SIG-M5 (cell line): ENCODE results near the gene RASL10A.
"Not testable (repeated sequence)": the region's sequence is repeated elsewhere in the genome, so short reads cannot be mapped to it uniquely, and the experiment has no call there.

Experiments
- DNase-seq: peaks from one replicate; lab custom pipeline; 2025; lab: John Stamatoyannopoulos, UW

The RASL10A gene

DNA sequence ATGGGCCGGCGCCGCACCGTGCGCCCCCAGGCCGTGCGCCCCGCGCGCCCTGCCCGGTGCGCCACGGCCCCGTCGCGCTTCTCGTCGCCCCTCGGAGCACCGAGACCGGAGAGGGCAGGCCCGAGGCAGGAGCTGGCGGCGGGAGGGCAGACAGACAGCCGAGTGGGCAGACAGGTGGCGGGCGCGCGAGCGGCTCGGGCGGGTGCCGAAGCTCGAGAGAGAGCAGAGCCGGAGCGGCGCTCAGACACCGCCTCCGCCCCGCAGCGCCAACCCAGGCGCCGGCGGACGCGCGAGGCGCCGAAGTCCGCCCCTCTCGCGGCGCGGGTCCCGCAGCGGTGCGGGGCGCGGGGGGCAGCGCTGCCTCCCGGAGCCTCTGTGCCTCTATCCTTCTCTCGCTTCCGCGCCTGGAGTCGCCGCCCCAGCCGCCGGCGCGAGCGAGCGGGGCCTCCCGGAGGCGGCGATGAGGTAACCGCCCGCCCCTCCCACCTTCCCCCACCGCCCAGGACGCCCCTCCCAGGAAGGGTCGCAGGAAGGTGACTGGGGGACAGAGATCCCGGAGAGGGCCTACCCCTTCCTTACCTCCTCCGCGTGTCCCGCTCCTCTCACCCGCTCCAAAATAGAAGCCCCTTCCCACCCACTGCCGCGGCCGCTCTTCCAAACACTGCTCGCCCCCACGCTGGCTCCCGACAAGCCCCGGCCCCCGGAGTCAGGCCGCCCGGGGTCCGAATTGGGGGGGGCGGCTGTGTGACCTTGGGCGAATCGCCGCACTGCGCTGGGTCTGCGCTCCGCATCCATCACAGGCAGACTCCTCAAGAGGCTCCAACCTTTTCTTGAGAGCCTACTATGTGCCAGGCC is at the start of gene RASL10A:
Gene RASL10A (minus strand): TSS at position 412 of the 855 bp plus-strand sequence. CDS start 451 bp downstream, outside the sequence.
- DNase-seq = no peak

GRCh38 chr22:29359469-29359868 is 44.0 kb upstream of the RASL10A start:
- DNase-seq = no peak

- DNase-seq = not testable (repeated sequence)
Measured at GRCh38 chr22:29357193-29357890, 41.8 kb upstream of the RASL10A start.

DNA sequence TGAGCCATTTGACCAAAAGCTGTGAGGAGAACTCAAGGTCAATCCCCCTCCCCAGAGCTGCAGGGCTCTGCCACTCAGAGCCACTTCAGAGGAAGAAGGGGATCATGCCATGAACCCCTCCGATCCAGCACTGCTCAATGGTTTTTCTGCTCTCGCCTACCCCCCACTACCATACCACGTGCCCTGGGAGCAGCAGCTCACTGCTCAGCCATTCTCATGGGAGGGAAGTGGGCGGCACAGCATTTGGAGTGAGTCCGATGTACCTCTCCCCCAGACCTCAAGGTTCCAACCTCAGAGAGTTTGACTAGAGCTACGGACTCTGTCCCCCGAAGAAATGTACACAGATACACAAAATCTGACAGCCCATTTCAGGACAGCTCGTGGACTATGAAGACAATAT is 38.4 kb upstream of the RASL10A start:
- DNase-seq = no peak

- DNase-seq = no peak
Measured at GRCh38 chr22:29353286-29353685, 37.8 kb upstream of the RASL10A start.

- no peak for DNase-seq
Measured at GRCh38 chr22:29352778-29353177, 37.3 kb upstream of the RASL10A start.

DNA sequence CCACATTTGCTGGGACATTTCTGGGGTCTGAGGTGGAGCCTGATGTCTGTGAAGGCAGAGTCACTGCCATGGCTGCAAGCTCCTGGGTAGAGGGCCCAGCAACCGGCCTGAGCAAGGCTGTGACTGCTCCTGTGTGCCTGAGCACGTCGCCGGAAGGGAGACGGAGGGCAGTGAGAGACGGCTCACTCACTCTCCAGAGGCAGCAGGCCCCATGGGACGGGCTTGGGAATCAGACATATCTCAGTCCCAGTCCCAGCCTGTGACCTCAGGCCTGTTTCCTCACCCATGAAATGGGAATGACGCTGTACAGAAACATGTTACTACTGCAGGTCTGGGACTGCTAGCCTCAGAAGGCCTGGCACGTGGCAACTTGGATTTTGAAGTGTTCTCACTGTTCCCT is 36.4 kb upstream of the RASL10A start:
- DNase-seq = no peak

DNA sequence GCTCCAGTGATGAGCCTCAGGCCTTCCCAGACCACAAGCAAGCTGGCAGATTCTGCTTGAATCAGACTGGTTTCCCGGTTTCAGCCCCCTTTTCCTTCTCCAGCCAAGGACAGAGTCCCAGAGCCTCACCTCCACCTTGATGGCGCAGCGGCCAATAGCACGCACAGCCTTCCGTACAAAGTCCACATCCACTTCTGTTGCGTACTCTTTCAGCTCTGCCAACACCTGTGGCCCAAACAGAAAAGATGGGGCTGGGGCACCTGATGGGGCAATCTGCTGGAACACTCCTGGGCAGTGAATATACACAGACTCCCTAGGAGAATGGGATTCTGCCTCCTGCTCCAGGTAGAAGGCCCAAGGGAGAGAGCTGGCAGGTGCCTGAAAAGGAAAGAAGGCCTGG is 35.5 kb upstream of the RASL10A start:
- no peak for DNase-seq

DNA sequence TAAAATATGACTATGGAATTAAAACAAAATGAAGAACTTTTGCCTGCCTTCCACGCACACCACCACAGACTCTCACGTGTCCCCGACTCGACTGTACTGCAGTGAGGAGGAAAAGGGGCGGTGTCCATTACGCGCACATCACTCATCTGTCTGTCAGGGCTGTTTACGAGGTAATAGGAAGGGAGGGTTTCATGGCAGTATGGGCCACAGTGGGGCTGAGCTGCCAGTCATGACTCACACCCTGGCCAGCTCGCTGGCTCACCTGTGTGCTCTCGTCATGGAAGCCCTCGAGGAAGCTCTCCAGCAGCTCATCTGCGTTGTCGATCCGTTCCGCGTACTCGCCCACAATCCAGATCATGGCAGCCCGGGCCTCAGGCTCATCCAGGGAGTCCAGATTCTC is 33.5 kb upstream of the RASL10A start:
- no peak for DNase-seq

GRCh38 chr22:29348041-29348440 is 32.5 kb upstream of the RASL10A start:
- DNase-seq = no peak

- no peak for DNase-seq
Measured at GRCh38 chr22:29346659-29347058, 31.2 kb upstream of the RASL10A start.

DNA sequence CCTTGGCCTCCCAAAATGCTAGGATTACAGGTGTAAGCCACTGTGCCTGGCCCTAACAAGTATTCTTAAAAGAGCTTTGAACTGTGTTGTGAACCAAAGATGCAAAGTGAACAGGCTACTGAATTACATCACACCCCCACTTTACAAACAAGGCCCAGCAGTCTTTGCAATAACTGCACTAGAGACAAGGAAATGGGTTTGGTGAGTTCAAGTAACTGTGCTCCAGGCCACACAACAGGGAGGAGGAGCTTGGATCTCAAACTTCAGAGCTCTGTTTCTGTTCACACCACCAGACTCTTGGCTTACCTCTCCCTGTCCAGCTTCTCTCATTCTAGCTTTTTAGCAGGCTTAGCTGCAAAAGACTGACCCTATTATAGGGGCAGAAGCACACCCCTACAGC is 30.4 kb upstream of the RASL10A start:
- DNase-seq = no peak

DNA sequence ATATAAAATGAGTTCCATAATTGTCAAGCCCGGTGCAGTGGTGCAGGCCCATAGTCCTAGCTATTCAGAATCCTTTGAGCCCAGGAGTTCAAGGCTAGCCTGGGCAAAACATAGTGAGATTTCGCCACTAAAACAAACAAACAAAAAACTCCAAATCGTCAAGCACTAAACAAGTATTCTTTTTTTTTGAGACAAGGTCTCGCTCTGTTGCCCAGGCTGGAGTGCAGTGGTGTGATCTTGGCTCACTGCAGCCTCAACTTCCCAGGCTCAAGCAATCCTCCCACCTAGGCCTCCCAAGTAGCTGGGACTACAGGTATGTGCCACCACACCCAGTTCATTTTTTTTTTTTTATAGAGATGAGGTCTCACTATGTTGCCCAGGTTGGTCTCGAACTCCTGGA is 29.4 kb upstream of the RASL10A start:
- DNase-seq = not testable (repeated sequence)

DNA sequence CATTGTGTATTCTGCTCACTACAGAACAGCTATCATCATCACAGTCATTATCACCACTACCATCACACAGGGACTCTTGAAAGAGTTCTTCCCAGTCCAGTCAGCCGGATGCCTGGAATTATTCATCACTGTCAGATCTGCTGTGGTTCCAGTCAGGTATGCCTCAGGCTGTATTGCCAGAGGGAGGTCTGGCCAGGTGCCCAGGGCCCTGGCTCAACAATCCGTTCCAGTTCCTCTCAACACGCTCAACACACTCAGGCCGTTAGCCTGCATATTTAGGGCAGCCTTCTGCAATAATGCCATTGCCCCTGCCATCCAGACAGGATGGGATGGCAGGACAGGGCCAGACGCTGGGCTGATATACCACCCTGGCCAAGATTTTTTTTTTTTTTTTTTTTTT is 28.6 kb upstream of the RASL10A start:
- DNase-seq = no peak

DNA sequence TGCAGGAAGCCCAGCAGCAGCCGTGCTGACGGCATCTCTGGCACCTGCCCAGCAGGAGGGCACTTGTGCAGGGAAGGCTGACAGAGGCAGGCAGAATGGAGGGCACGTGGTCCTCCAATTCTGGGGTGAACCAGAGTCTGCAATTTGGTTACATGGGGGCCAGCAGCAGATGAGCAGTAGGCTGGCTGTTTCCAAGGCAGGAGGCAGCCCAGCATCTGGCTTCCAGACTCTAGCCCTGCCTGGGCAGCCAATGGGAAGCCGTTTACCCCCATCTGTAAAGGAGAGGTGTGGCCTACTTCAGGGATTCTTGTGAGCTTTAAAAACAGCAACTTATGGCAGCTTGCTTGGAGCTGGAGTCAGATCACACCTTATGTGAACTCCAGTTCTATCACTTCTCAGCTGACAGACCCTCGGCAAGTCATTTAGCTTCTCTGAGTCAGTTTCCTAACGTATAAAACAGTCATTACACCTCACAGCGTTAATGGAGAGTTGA is 27.9 kb upstream of the RASL10A start:
- DNase-seq = no peak

DNA sequence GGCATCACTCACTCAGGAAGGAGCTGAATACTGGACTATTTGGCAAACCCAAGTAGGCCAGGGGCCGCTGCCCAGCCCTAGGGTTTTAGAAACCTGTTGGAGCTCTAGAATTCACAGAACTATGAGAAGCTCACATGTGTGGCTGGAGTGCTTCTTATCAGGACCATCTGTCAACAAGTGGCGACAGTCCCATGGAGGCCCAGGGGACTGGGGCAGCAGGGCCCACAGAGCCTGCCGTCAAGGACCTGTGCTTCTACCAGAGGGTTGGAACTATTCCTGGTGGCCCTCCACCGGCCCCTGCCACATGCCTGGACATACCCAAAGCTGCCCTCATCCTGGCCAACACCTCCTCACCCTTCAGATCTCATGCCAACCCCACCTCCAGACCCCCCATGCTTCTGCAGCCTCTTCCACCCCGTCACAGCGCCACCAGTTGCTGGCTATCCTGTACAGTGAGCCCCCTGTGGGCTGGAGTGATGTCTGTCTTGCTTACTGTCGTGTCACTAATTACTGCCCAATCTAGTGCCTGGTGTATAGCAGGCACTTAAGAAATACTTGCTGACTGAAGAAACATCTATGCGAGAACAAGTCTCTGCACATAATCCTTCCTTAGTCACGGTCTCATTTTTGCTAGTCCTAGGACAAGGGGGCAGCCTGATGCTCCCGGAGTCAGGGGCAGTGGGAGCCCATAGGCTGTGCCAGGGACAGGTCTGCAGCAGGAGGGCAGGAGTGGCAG is 27.2 kb upstream of the RASL10A start:
- DNase-seq = no peak

DNA sequence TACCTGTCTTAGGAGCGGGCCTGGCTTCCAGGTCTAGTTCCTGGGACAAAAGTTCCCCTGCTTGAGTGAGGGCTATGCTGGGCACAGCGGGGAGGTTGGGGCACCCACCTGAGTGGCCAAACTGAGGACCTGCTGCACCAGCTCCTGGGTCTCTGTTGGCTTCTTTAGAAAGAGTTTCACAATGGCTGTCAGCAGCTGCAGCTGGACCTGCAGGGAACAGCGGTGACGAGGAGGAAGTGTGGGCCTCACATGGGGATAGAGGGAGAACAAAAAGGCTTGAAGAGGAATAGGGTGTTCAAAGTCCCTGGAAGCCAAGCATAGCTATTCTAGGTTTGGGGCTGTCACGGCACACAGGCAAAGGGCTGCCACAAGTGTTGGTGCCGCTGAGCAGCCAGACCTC is 26.7 kb upstream of the RASL10A start:
- DNase-seq = no peak

- DNase-seq = no peak
Measured at GRCh38 chr22:29341849-29342127, 26.3 kb upstream of the RASL10A start.

DNA sequence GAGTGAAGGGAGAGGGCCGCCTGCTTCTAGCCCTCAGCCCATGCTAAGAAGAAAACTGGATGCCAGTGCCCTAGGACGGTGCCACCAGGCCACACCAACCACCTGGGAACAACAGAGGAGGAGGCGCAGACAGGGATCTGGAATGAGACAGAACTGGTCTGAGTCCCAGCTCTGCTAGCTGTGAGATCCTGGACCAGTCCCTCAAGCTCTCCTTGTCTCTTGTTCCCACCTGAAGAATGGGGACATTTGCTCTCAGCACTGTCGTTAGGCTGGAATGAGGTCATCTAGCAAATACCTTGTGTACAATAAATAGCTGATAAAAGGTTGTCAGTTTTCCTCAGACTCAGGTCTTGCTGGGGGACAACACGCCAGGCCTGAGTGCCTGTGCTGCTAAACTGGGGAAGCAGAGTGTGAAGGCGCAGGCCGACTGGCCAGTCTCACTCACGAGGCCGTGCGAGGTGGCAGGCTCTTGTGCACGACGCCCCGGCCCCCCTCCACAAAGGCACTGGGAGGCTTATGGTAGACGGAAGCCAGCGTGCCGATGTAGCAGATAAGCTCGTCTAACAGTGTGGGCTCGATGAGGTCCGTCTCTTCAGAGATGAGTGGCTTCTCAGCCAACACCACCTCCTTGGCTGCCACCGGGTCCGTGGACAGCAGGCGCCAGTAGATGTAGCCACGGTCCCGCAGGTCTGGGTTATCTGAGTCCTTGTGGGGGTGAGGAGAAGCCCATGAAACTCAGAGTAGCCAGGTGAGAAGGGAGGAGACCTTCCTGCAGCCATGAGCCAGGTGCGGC is 25.8 kb upstream of the RASL10A start:
- DNase-seq = no peak

DNA sequence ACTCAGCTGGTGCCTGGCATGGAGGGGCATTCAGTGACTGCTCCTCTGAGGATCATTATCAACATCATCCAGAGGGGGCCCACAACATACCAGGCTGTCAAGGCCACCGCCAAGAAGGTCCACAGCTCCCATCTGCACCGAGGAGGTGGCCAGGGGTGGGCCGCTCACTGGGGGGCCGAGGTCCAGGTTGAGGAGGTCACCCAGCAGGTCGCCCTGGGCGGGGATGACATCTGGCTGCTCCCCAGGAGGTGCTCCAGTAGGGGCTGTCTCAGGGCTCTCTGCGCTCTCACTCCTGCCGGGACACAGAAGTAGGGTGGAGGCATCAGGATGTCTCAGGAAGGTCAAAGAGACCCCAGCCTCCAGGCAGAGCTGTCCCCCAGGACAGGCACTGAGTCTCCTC is 25.1 kb upstream of the RASL10A start:
- DNase-seq = no peak

GRCh38 chr22:29339381-29340235 is 24.1 kb upstream of the RASL10A start:
- no peak for DNase-seq
